ENCODE measurements around the gene RPL10A.
A peak's percentile ranks its signal among the peaks of the same experiment; 100 is the strongest.

Gene RPL10A

GRCh38 chr6:35491558-35492257, 23.5 kb downstream of the RPL10A start:
- FAIRE-seq: no peak
- no peak for DNase-seq (ENCODE audit: low spot score)

- FAIRE-seq: no peak
- no peak for DNase-seq (ENCODE audit: low spot score)
These were observed 24.2 kb downstream of the RPL10A start for GRCh38 chr6:35492258-35492973.

GRCh38 chr6:35492974-35493284, 24.7 kb downstream of the RPL10A start:
- no peak for FAIRE-seq
- DNase-seq (ENCODE audit: low spot score): no peak

GRCh38 chr6:35493307-35493983, 25.2 kb downstream of the RPL10A start:
- FAIRE-seq (no peak), DNase-seq (ENCODE audit: low spot score) (no peak)

GRCh38 chr6:35494161-35494563, 26.0 kb downstream of the RPL10A start:
- DNase-seq (ENCODE audit: low spot score): no peak

GRCh38 chr6:35495258-35496035, 27.2 kb downstream of the RPL10A start:
- DNase-seq (ENCODE audit: low spot score): no peak
- no peak for FAIRE-seq

More at GRCh38 chr6:35494161-35494563, 26.0 kb downstream of the RPL10A start:
- no peak for FAIRE-seq

GRCh38 chr6:35496036-35496840, 28.0 kb downstream of the RPL10A start:
- DNase-seq (ENCODE audit: low spot score): no peak
- FAIRE-seq: no peak

- FAIRE-seq (no peak), DNase-seq (ENCODE audit: low spot score) (no peak)
These were observed 28.8 kb downstream of the RPL10A start, which contains the start of gene TEAD3 for GRCh38 chr6:35496841-35497570. TSS of gene TEAD3 (minus strand) at chr6:35497079.

- FAIRE-seq (no peak), DNase-seq (ENCODE audit: low spot score) (peak; percentile 20)
These were observed 29.6 kb downstream of the RPL10A start for GRCh38 chr6:35497571-35498421.

- FAIRE-seq (no peak), DNase-seq (ENCODE audit: low spot score) (no peak)
These were observed 30.3 kb downstream of the RPL10A start for GRCh38 chr6:35498422-35499067.

GRCh38 chr6:35499372-35499771, 31.2 kb downstream of the RPL10A start:
- FAIRE-seq (no peak), DNase-seq (ENCODE audit: low spot score) (no peak)

- DNase-seq (ENCODE audit: low spot score) (peak; percentile 4), FAIRE-seq (no peak)
These were observed 32.6 kb downstream of the RPL10A start for GRCh38 chr6:35500782-35501181.

- DNase-seq (ENCODE audit: low spot score): no peak
- FAIRE-seq: no peak
These were observed 33.6 kb downstream of the RPL10A start for GRCh38 chr6:35501784-35502183.

GRCh38 chr6:35503534-35503933, 35.3 kb downstream of the RPL10A start:
- FAIRE-seq (no peak), DNase-seq (ENCODE audit: low spot score) (no peak)

GRCh38 chr6:35505999-35506412, 37.8 kb downstream of the RPL10A start:
- no peak for FAIRE-seq
- DNase-seq (ENCODE audit: low spot score): no peak

- FAIRE-seq (no peak), DNase-seq (ENCODE audit: low spot score) (no peak)
These were observed 38.3 kb downstream of the RPL10A start for GRCh38 chr6:35506536-35506935.

- DNase-seq (ENCODE audit: low spot score) (no peak), FAIRE-seq (no peak)
These were observed 39.0 kb downstream of the RPL10A start for GRCh38 chr6:35507221-35507620.

- DNase-seq (ENCODE audit: low spot score) (no peak), FAIRE-seq (no peak)
These were observed 39.8 kb downstream of the RPL10A start for GRCh38 chr6:35508027-35508426.

- no peak for FAIRE-seq
- DNase-seq (ENCODE audit: low spot score): no peak
These were observed 40.3 kb downstream of the RPL10A start for GRCh38 chr6:35508542-35508941.

Measured in RCC 7860 (cell line).